K562 (cell line): ENCODE data around the gene COX6B1. TPM values are rescaled to one million over a fixed set of nuclear protein-coding genes. Genes with fewer than 3 reads are reported as not detected.

ENCODE experiments used
- ASH1L ChIP-seq: fragments of 450-650 bp; IDR thresholded peaks from 2 replicates; pipeline ENCODE4 v1.6.1; 2018; ENCODE audit warnings: borderline replicate concordance, mild to moderate bottlenecking, low read depth; ENCODE audit not compliant: partially characterized antibody
- CBFB ChIP-seq: sonication (generic); formaldehyde crosslinking; IDR thresholded peaks from 2 replicates; pipeline ENCODE4 v1.4.0; 2020; ENCODE audit warnings: mild to moderate bottlenecking, missing genetic modification reagents
- CBX8 ChIP-seq: fragments of 200-600 bp; sonication (generic); IDR thresholded peaks from 2 replicates; pipeline ENCODE4 v1.6.1; 2012; ENCODE audit warnings: borderline replicate concordance, mixed run types, low read depth, mild to moderate bottlenecking, moderate library complexity, mixed read lengths, low read length, control low read depth, inconsistent platforms; ENCODE audit not compliant: poor library complexity, severe bottlenecking; ENCODE audit errors: extremely low read depth
- CCNT2 ChIP-seq: IDR thresholded peaks from 2 replicates; pipeline ENCODE4 v1.6.1; 2011; ENCODE audit warnings: borderline replicate concordance, low read depth, mild to moderate bottlenecking, moderate library complexity, mixed read lengths, low read length; ENCODE audit not compliant: insufficient read length; ENCODE audit errors: extremely low read depth
- ESRRA ChIP-seq: fragments of 450-650 bp; IDR thresholded peaks from 2 replicates; pipeline ENCODE4 v1.6.1; 2014; ENCODE audit warnings: low read depth, mild to moderate bottlenecking, moderate library complexity, borderline replicate concordance
- HEY1 ChIP-seq: fragments of 250-450 bp; sonication (Bioruptor Pico); IDR thresholded peaks from 2 replicates; pipeline ENCODE4 v1.5.0; 2020; ENCODE audit warnings: mild to moderate bottlenecking, moderate library complexity, borderline replicate concordance
- HMG20B ChIP-seq: fragments of 250-450 bp; sonication (Bioruptor Pico); IDR thresholded peaks from 2 replicates; pipeline ENCODE4 v1.5.0; 2021; ENCODE audit warnings: mild to moderate bottlenecking
- HNRNPK ChIP-seq: fragments of 200-400 bp; formaldehyde crosslinking; IDR thresholded peaks from one replicate; pipeline ENCODE4 v1.6.1; 2018; ENCODE audit warnings: mild to moderate bottlenecking, low read depth, low read length; ENCODE audit not compliant: poor library complexity, severe bottlenecking
- KDM4B ChIP-seq, 2 experiments: fragments of 450-650 bp in 1 of 2; sonication (generic) in 1 of 2; IDR thresholded peaks; 2 replicates each; pipeline ENCODE4 v1.6.1; 2016 to 2017; ENCODE audit warnings: borderline replicate concordance in 2 of 2, antibody characterized with exemption in 1 of 2, low read depth in 1 of 2, mild to moderate bottlenecking in 1 of 2
- KDM5B ChIP-seq: fragments of 200-600 bp; sonication (generic); IDR thresholded peaks from 2 replicates; pipeline ENCODE4 v1.6.1; 2012; ENCODE audit warnings: low read depth, mild to moderate bottlenecking, moderate library complexity, low read length, control low read depth, inconsistent platforms; ENCODE audit not compliant: insufficient replicate concordance
- MBD2 ChIP-seq: sonication (generic); IDR thresholded peaks from 2 replicates; pipeline ENCODE4 v1.6.1; 2016; ENCODE audit warnings: low read depth, borderline replicate concordance
- MXD1 ChIP-seq: fragments of 250-450 bp; sonication (Bioruptor Pico); IDR thresholded peaks from 2 replicates; pipeline ENCODE4 v1.8.0; 2021; ENCODE audit warnings: borderline replicate concordance, mild to moderate bottlenecking, moderate library complexity; ENCODE audit not compliant: poor library complexity, severe bottlenecking
- NFYB ChIP-seq: IDR thresholded peaks from 2 replicates; pipeline ENCODE4 v1.6.1; 2011; ENCODE audit warnings: mild to moderate bottlenecking, moderate library complexity; ENCODE audit not compliant: insufficient read length; ENCODE audit errors: extremely low read depth
- PURB ChIP-seq: sonication (generic); formaldehyde crosslinking; IDR thresholded peaks from 2 replicates; pipeline ENCODE4 v1.9.0; 2021; ENCODE audit warnings: low read depth, mild to moderate bottlenecking, missing genetic modification reagents
- PYGO2 ChIP-seq: fragments of 450-650 bp; IDR thresholded peaks from 2 replicates; pipeline ENCODE4 v1.6.1; 2016; ENCODE audit warnings: mild to moderate bottlenecking, missing genetic modification characterization, moderate library complexity, missing compliant biosample characterization
- RB1 ChIP-seq: fragments of 450-650 bp; IDR thresholded peaks from 2 replicates; pipeline ENCODE4 v1.6.1; 2017; ENCODE audit warnings: low read depth, mild to moderate bottlenecking
- SMAD3 ChIP-seq: fragments of 450-650 bp; formaldehyde crosslinking; conservative IDR thresholded peaks from 2 replicates; pipeline ENCODE4 v1.4.0; 2020; ENCODE audit warnings: mild to moderate bottlenecking
- SRF ChIP-seq, 2 experiments: fragments of 250-450, 450-650 bp in 1 of 2; sonication (Bioruptor Pico) in 1 of 2; sonication (generic) in 1 of 2; formaldehyde crosslinking; IDR thresholded peaks; 2 replicates each; pipeline versions ENCODE4 v1.5.0 to v1.5.1; 2020 to 2022; ENCODE audit warnings: mild to moderate bottlenecking in 1 of 2, missing genetic modification reagents in 1 of 2
- TAF1 ChIP-seq: IDR thresholded peaks from 2 replicates; pipeline ENCODE4 v1.6.1; 2011; ENCODE audit warnings: mild to moderate bottlenecking, low read length, moderate library complexity; ENCODE audit not compliant: insufficient read depth, control insufficient read depth, severe bottlenecking; ENCODE audit errors: extremely low read depth
- TCF7 ChIP-seq: sonication (generic); IDR thresholded peaks from 2 replicates; pipeline ENCODE4 v1.6.1; 2016; ENCODE audit warnings: antibody characterized with exemption, borderline replicate concordance
- ZNF395 ChIP-seq: fragments of 200-800 bp; sonication (Bioruptor generic); IDR thresholded peaks from 2 replicates; pipeline ENCODE4 v1.6.1; 2017; ENCODE audit warnings: missing genetic modification characterization, missing compliant biosample characterization
- ZNF431 ChIP-seq: sonication (generic); formaldehyde crosslinking; IDR thresholded peaks from 2 replicates; pipeline ENCODE4 v1.8.0; 2022; ENCODE audit warnings: mild to moderate bottlenecking, missing genetic modification reagents
- ZNF589 ChIP-seq: fragments of 200-800 bp; sonication (Bioruptor generic); IDR thresholded peaks from 2 replicates; pipeline ENCODE4 v1.6.1; 2016; ENCODE audit warnings: low read depth, missing genetic modification characterization, missing compliant biosample characterization
- polyA plus RNA-seq, 8 experiments: library from polyadenylated mRNA; depleted of rRNA in 4 of 8; stranded (reverse) in 5 of 8; unstranded in 3 of 8; fragments of >200 nt; fragmentation: Nextera tagmentation in 2 of 8; fragmentation: Illumina TruSeq in 1 of 8; extraction: Ambion mirVana in 2 of 8; extraction: Trizol in 1 of 8; gene quantifications; 2 replicates each; pipeline versions ENCODE4 v1.2.1 to v1.2.3, GENCODE V29; 2011 to 2014; ENCODE audit warnings: inconsistent platforms in 1 of 8, missing spikeins in 1 of 8
- total RNA-seq, 7 experiments: library from RNA; depleted of rRNA in 6 of 7; stranded (reverse); fragments of >200 nt in 6 of 7; fragmentation: Illumina TruSeq in 2 of 7; extraction: Trizol in 2 of 7; gene quantifications; 2 replicates each; pipeline versions ENCODE4 v1.2.1 to v1.2.3, GENCODE V29; 2011 to 2021; ENCODE audit warnings: low replicate concordance in 1 of 7

The COX6B1 gene
- total and polyA plus RNA-seq, 9 of the 15 experiments (the other 6 are each of a cell fraction or from before 2014, with no cell fraction given) = 777 to 2,393 (median 1,219) TPM

GRCh38 chr19:35671818-35672217 is 23.7 kb downstream of the COX6B1 start (continued):
- TF ChIP-seq ESRRA (no peak), SMAD3 (CRISPR knock-in tag) (no peak), KDM5B (no peak), CBX8 (no peak), ZNF431 (CRISPR knock-in tag) (no peak), TAF1 (peak; percentile 20), NFYB (no peak), CBFB (CRISPR knock-in tag) (no peak), HNRNPK (no peak), ASH1L (no peak), RB1 (no peak), TCF7 (no peak), KDM4B (IDR thresholded peaks at IDR 0.05; ENCODE audit: borderline replicate concordance in 2 of 2, low read depth in 1 of 2) (no peak), ZNF395 (CRISPR knock-in tag) (no peak), HMG20B (CRISPR knock-in tag) (no peak), MBD2 (no peak), PYGO2 (tag) (no peak), ZNF589 (CRISPR knock-in tag) (no peak), SRF (CRISPR knock-in tag; IDR thresholded peaks at IDR 0.05) (no peak), HEY1 (CRISPR knock-in tag) (no peak), CCNT2 (peak; percentile 30), PURB (CRISPR knock-in tag) (no peak), MXD1 (no peak)
